HEK293 (cell line): ENCODE measurements around the gene GLI1.
A peak's percentile ranks its signal among the peaks of the same experiment; 100 is the strongest.

Experiments used
- RBAK ChIP-seq: fragments of 450-650 bp; formaldehyde crosslinking; IDR thresholded peaks from 2 replicates; pipeline ENCODE4 v1.5.1; 2016; ENCODE audit warnings: missing biosample characterization, missing genetic modification characterization
- TCF7L2 ChIP-seq: IDR thresholded peaks from 2 replicates; pipeline ENCODE4 v1.6.1; 2011; ENCODE audit warnings: low read depth, mild to moderate bottlenecking, inconsistent platforms, low read length, moderate library complexity, borderline replicate concordance
- TRIM28 ChIP-seq: IDR thresholded peaks from 2 replicates; pipeline ENCODE4 v1.6.1; 2011; ENCODE audit warnings: low read length, control low read depth, borderline replicate concordance
- ZBTB17 ChIP-seq: fragments of 450-650 bp; formaldehyde crosslinking; IDR thresholded peaks from 2 replicates; pipeline ENCODE4 v1.5.1; 2016; ENCODE audit warnings: missing biosample characterization, missing genetic modification characterization
- ZNF140 ChIP-seq: fragments of 450-650 bp; formaldehyde crosslinking; IDR thresholded peaks from 2 replicates; pipeline ENCODE4 v1.5.1; 2016; ENCODE audit warnings: missing biosample characterization, missing genetic modification characterization
- ZNF335 ChIP-seq: fragments of 450-650 bp; formaldehyde crosslinking; conservative IDR thresholded peaks from 2 replicates; pipeline ENCODE4 v1.5.1; 2016; ENCODE audit warnings: missing biosample characterization, missing genetic modification characterization
- ZNF366 ChIP-seq: fragments of 450-650 bp; formaldehyde crosslinking; conservative IDR thresholded peaks from 2 replicates; pipeline ENCODE4 v1.5.1; 2016; ENCODE audit warnings: missing biosample characterization, missing genetic modification characterization
- ZNF404 ChIP-seq: fragments of 450-650 bp; formaldehyde crosslinking; IDR thresholded peaks from 2 replicates; pipeline ENCODE4 v1.5.1; 2017; ENCODE audit warnings: missing biosample characterization, missing genetic modification characterization
- ZNF433 ChIP-seq: fragments of 450-650 bp; formaldehyde crosslinking; IDR thresholded peaks from 2 replicates; pipeline ENCODE4 v1.5.1; 2016; ENCODE audit warnings: missing biosample characterization, missing genetic modification characterization, low read depth
- ZNF473 ChIP-seq: fragments of 450-650 bp; formaldehyde crosslinking; IDR thresholded peaks from 2 replicates; pipeline ENCODE4 v1.5.1; 2017; ENCODE audit warnings: missing biosample characterization, missing genetic modification characterization
- ZNF555 ChIP-seq: fragments of 450-650 bp; formaldehyde crosslinking; conservative IDR thresholded peaks from 2 replicates; pipeline ENCODE4 v1.5.1; 2017; ENCODE audit warnings: missing biosample characterization, mild to moderate bottlenecking, missing genetic modification characterization, inconsistent platforms
- ZNF600 ChIP-seq: fragments of 450-650 bp; formaldehyde crosslinking; IDR thresholded peaks from 2 replicates; pipeline ENCODE4 v1.5.1; 2016; ENCODE audit warnings: missing biosample characterization, missing genetic modification characterization
- ZNF843 ChIP-seq: fragments of 450-650 bp; formaldehyde crosslinking; IDR thresholded peaks from 2 replicates; pipeline ENCODE4 v1.5.1; 2016; ENCODE audit warnings: missing biosample characterization, missing genetic modification characterization
- ZXDB ChIP-seq: fragments of 450-650 bp; formaldehyde crosslinking; IDR thresholded peaks from 2 replicates; pipeline ENCODE4 v1.5.1; 2016; ENCODE audit warnings: missing biosample characterization, missing genetic modification characterization
- TF ChIP-seq, protein P1 (sequence below): fragments of 450-650 bp; formaldehyde crosslinking; IDR thresholded peaks from 2 replicates; pipeline ENCODE4 v1.5.0; 2017; ENCODE audit warnings: missing biosample characterization, missing genetic modification characterization, borderline replicate concordance
- TF ChIP-seq, protein P2 (sequence below): fragments of 450-650 bp; formaldehyde crosslinking; IDR thresholded peaks from 2 replicates; pipeline ENCODE4 v1.5.1; 2016; ENCODE audit warnings: missing biosample characterization, missing genetic modification characterization, borderline replicate concordance
- TF ChIP-seq, protein P3 (sequence below): fragments of 450-650 bp; formaldehyde crosslinking; IDR thresholded peaks from 2 replicates; pipeline ENCODE4 v1.5.1; 2017; ENCODE audit warnings: missing biosample characterization, mild to moderate bottlenecking, missing genetic modification characterization, moderate library complexity
- TF ChIP-seq, protein P4 (sequence below): fragments of 450-650 bp; formaldehyde crosslinking; conservative IDR thresholded peaks from 2 replicates; pipeline ENCODE4 v1.5.1; 2016; ENCODE audit warnings: low read depth, missing biosample characterization, missing genetic modification characterization
- TF ChIP-seq, protein P5 (sequence below): fragments of 450-650 bp; formaldehyde crosslinking; IDR thresholded peaks from 2 replicates; pipeline ENCODE4 v1.5.1; 2017; ENCODE audit warnings: missing biosample characterization, missing genetic modification characterization
- TF ChIP-seq, protein P6 (sequence below): fragments of 450-650 bp; formaldehyde crosslinking; IDR thresholded peaks from 2 replicates; pipeline ENCODE4 v1.5.1; 2016; ENCODE audit warnings: missing biosample characterization, missing genetic modification characterization

The GLI1 gene

DNA sequence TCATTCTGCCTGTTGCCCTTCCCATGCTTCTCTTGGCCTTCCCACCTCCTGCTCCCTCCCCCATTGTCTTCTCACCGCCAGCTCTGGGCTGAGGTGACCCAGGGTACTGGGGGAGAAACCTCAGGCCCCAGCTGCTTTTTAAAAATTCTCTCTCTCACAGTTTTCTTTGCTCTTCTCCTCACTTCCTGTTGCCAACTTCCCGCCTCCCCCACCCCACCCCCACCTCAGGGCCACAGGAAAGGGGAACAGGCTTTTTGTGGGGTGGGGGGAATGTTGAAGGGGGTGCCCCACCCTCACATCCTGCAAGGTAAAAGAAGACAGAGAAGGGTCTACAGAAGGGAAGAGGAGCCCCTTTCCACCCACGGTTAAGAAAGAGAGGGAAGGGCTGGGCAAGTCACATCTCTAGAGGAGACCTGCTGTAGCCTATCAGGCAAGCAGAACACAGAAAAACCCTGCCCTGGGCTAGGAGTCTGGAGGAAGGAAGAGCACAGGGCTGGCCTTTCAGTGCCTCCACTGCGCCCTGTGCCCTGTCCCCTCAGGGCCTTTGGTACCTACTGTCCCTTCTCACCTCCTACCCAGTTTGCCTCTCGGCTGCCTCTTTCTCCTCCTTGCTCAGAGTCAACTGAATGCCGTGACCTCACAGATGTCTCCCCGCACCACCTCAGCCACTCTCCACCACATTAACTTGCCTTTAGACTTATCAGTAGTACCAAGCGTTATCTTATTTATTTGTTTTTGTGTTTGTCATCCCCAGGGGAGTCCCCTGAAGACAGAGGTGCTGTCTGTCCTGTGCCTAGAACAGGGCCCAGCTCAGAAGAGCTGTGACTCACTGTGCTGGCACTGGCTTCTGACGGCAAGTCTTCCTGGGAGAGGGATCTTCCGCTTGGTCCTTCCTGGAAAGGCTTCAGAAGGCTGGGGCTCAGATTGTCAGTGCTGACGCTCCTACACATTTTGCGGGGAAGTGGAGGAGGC lies 18.4 kb downstream of the GLI1 start (continued):
- TF ChIP-seq, protein P1, sequence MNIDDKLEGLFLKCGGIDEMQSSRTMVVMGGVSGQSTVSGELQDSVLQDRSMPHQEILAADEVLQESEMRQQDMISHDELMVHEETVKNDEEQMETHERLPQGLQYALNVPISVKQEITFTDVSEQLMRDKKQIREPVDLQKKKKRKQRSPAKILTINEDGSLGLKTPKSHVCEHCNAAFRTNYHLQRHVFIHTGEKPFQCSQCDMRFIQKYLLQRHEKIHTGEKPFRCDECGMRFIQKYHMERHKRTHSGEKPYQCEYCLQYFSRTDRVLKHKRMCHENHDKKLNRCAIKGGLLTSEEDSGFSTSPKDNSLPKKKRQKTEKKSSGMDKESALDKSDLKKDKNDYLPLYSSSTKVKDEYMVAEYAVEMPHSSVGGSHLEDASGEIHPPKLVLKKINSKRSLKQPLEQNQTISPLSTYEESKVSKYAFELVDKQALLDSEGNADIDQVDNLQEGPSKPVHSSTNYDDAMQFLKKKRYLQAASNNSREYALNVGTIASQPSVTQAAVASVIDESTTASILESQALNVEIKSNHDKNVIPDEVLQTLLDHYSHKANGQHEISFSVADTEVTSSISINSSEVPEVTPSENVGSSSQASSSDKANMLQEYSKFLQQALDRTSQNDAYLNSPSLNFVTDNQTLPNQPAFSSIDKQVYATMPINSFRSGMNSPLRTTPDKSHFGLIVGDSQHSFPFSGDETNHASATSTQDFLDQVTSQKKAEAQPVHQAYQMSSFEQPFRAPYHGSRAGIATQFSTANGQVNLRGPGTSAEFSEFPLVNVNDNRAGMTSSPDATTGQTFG (tag by site-specific recombination) = no peak
- 0 out of 2 replicates have a peak, but pooled peaks have one; percentile 7 for TF ChIP-seq ZNF600 (tag by site-specific recombination)
- TF ChIP-seq ZNF433 (tag by site-specific recombination) = no peak
- no peak for TF ChIP-seq ZNF843 (tag by site-specific recombination)
- TF ChIP-seq, protein P2, sequence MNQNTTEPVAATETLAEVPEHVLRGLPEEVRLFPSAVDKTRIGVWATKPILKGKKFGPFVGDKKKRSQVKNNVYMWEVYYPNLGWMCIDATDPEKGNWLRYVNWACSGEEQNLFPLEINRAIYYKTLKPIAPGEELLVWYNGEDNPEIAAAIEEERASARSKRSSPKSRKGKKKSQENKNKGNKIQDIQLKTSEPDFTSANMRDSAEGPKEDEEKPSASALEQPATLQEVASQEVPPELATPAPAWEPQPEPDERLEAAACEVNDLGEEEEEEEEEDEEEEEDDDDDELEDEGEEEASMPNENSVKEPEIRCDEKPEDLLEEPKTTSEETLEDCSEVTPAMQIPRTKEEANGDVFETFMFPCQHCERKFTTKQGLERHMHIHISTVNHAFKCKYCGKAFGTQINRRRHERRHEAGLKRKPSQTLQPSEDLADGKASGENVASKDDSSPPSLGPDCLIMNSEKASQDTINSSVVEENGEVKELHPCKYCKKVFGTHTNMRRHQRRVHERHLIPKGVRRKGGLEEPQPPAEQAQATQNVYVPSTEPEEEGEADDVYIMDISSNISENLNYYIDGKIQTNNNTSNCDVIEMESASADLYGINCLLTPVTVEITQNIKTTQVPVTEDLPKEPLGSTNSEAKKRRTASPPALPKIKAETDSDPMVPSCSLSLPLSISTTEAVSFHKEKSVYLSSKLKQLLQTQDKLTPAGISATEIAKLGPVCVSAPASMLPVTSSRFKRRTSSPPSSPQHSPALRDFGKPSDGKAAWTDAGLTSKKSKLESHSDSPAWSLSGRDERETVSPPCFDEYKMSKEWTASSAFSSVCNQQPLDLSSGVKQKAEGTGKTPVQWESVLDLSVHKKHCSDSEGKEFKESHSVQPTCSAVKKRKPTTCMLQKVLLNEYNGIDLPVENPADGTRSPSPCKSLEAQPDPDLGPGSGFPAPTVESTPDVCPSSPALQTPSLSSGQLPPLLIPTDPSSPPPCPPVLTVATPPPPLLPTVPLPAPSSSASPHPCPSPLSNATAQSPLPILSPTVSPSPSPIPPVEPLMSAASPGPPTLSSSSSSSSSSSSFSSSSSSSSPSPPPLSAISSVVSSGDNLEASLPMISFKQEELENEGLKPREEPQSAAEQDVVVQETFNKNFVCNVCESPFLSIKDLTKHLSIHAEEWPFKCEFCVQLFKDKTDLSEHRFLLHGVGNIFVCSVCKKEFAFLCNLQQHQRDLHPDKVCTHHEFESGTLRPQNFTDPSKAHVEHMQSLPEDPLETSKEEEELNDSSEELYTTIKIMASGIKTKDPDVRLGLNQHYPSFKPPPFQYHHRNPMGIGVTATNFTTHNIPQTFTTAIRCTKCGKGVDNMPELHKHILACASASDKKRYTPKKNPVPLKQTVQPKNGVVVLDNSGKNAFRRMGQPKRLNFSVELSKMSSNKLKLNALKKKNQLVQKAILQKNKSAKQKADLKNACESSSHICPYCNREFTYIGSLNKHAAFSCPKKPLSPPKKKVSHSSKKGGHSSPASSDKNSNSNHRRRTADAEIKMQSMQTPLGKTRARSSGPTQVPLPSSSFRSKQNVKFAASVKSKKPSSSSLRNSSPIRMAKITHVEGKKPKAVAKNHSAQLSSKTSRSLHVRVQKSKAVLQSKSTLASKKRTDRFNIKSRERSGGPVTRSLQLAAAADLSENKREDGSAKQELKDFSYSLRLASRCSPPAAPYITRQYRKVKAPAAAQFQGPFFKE (tag by site-specific recombination) = no peak
- TF ChIP-seq ZBTB17 (tag by site-specific recombination) = 0 out of 2 replicates have a peak, but pooled peaks have one; percentile 19
- no peak for TF ChIP-seq TRIM28
- TF ChIP-seq ZNF555 (tag by site-specific recombination) = no peak
- TF ChIP-seq ZNF335 = 0 out of 2 replicates have a peak, but pooled peaks have one; percentile 34
- no peak for TF ChIP-seq ZNF140 (tag by site-specific recombination)
- no peak for TF ChIP-seq ZNF404 (tag by site-specific recombination)
- TF ChIP-seq ZNF366 (tag by site-specific recombination) = no peak
- TF ChIP-seq, protein P3, sequence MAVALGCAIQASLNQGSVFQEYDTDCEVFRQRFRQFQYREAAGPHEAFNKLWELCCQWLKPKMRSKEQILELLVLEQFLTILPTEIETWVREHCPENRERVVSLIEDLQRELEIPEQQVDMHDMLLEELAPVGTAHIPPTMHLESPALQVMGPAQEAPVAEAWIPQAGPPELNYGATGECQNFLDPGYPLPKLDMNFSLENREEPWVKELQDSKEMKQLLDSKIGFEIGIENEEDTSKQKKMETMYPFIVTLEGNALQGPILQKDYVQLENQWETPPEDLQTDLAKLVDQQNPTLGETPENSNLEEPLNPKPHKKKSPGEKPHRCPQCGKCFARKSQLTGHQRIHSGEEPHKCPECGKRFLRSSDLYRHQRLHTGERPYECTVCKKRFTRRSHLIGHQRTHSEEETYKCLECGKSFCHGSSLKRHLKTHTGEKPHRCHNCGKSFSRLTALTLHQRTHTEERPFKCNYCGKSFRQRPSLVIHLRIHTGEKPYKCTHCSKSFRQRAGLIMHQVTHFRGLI (tag by site-specific recombination) = no peak
- TF ChIP-seq, protein P4, sequence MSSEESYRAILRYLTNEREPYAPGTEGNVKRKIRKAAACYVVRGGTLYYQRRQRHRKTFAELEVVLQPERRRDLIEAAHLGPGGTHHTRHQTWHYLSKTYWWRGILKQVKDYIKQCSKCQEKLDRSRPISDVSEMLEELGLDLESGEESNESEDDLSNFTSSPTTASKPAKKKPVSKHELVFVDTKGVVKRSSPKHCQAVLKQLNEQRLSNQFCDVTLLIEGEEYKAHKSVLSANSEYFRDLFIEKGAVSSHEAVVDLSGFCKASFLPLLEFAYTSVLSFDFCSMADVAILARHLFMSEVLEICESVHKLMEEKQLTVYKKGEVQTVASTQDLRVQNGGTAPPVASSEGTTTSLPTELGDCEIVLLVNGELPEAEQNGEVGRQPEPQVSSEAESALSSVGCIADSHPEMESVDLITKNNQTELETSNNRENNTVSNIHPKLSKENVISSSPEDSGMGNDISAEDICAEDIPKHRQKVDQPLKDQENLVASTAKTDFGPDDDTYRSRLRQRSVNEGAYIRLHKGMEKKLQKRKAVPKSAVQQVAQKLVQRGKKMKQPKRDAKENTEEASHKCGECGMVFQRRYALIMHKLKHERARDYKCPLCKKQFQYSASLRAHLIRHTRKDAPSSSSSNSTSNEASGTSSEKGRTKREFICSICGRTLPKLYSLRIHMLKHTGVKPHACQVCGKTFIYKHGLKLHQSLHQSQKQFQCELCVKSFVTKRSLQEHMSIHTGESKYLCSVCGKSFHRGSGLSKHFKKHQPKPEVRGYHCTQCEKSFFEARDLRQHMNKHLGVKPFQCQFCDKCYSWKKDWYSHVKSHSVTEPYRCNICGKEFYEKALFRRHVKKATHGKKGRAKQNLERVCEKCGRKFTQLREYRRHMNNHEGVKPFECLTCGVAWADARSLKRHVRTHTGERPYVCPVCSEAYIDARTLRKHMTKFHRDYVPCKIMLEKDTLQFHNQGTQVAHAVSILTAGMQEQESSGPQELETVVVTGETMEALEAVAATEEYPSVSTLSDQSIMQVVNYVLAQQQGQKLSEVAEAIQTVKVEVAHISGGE (tag by site-specific recombination) = no peak
- TF ChIP-seq, protein P5, sequence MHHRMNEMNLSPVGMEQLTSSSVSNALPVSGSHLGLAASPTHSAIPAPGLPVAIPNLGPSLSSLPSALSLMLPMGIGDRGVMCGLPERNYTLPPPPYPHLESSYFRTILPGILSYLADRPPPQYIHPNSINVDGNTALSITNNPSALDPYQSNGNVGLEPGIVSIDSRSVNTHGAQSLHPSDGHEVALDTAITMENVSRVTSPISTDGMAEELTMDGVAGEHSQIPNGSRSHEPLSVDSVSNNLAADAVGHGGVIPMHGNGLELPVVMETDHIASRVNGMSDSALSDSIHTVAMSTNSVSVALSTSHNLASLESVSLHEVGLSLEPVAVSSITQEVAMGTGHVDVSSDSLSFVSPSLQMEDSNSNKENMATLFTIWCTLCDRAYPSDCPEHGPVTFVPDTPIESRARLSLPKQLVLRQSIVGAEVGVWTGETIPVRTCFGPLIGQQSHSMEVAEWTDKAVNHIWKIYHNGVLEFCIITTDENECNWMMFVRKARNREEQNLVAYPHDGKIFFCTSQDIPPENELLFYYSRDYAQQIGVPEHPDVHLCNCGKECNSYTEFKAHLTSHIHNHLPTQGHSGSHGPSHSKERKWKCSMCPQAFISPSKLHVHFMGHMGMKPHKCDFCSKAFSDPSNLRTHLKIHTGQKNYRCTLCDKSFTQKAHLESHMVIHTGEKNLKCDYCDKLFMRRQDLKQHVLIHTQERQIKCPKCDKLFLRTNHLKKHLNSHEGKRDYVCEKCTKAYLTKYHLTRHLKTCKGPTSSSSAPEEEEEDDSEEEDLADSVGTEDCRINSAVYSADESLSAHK = no peak
- TF ChIP-seq TCF7L2 = no peak
- TF ChIP-seq, protein P6, sequence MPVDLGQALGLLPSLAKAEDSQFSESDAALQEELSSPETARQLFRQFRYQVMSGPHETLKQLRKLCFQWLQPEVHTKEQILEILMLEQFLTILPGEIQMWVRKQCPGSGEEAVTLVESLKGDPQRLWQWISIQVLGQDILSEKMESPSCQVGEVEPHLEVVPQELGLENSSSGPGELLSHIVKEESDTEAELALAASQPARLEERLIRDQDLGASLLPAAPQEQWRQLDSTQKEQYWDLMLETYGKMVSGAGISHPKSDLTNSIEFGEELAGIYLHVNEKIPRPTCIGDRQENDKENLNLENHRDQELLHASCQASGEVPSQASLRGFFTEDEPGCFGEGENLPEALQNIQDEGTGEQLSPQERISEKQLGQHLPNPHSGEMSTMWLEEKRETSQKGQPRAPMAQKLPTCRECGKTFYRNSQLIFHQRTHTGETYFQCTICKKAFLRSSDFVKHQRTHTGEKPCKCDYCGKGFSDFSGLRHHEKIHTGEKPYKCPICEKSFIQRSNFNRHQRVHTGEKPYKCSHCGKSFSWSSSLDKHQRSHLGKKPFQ (tag by site-specific recombination) = no peak
- TF ChIP-seq ZNF473 (tag by site-specific recombination) = no peak
- no peak for TF ChIP-seq RBAK (tag by site-specific recombination)
- no peak for TF ChIP-seq ZXDB (tag by site-specific recombination)
